ENCODE results near the gene CDKL4.
"Not testable (repeated sequence)": the region's sequence is repeated elsewhere in the genome, so short reads cannot be mapped to it uniquely, and the experiment has no call there.

CDKL4 gene

DNA sequence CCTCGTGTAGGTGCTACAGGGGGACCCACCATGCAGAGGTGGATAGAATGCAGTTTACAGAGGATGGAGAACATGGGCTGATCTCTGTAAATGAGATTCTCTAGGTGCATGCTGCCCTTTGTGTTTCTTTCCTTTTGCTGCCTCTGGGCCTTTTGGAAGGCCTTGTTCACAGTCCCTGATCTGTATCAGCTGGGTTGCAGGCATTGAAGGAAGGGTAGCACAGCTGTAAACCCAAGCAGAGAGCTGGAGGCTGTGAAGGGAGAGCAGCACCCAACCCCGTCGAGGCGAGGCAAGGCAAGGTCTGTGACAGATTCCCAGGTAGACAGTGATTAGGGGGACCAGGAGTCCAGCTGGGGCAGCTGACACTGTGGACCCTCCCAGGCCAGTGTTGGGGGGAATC lies 66.8 kb downstream of the CDKL4 start:
- no peak for DNase-seq

GRCh38 chr2:39175026-39175812 lies 68.6 kb downstream of the CDKL4 start:
- DNase-seq = no peak

- no peak for DNase-seq
Observed at GRCh38 chr2:39174022-39174421, 69.7 kb downstream of the CDKL4 start.

GRCh38 chr2:39172047-39172706 lies 71.6 kb downstream of the CDKL4 start:
- not testable (repeated sequence) for DNase-seq

DNA sequence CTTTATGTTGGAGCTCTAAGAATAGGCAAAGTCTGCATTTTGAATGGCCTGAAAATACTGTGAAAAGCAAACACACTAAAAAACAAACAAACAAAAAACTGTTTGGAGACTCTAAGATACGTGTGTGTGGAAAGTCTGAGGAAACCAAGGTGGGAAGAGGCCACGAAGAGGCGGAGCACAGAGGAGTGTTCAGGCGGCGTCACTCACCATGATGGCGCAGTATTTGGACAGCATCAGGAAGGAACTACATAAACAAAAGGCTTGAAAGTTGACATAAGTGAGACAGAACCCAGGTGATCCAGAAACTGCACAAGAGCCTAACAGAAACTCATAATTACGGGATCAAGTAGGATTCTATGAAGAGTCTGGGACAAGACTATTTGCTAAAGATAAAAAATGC lies 72.1 kb downstream of the CDKL4 start:
- no peak for DNase-seq

DNA sequence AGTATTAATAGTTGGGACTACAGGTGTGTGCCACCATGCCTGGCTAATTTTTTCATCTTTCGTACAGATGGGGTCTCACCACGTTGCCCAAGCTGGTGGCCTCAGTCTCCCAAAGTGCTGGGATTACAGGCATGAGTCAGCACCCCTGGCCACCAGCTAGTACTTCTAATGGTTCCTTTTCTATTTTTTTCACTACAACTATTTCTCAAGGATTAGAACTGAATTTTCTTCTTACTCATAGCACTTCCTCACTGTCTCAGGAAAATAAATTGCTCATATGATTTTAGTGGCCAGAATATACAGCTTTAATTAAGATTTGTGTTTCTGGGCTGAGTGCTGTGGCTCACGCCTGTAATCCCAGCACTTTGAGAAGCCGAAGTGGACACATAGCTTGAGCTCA lies 79.7 kb downstream of the CDKL4 start:
- no peak for DNase-seq

GRCh38 chr2:39160982-39161381 lies 82.8 kb downstream of the CDKL4 start:
- DNase-seq = no peak

DNA sequence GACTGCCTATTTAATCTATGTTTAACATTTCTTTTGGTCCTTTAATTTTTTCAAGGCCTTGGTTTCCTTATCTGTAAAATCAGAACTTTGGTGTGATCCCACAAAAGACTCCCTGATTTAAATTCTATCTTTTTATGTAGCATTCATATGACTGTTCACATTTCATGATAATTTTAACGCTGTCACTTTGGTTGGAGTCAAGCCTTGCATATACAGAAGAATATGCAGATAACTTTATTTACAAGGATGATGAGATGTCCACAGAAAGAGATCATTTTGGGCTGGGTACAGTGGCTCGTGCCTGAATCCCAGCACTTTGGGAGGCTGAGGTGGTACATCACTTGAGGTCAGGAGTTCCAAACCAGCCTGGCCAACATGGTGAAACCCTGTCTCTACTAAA lies 84.5 kb downstream of the CDKL4 start:
- no peak for DNase-seq

GRCh38 chr2:39158351-39158750 lies 85.4 kb downstream of the CDKL4 start:
- no peak for DNase-seq

- DNase-seq = no peak
Observed at GRCh38 chr2:39156846-39157245, 86.9 kb downstream of the CDKL4 start.

- no peak for DNase-seq
Observed at GRCh38 chr2:39156107-39156506, 87.7 kb downstream of the CDKL4 start.

DNA sequence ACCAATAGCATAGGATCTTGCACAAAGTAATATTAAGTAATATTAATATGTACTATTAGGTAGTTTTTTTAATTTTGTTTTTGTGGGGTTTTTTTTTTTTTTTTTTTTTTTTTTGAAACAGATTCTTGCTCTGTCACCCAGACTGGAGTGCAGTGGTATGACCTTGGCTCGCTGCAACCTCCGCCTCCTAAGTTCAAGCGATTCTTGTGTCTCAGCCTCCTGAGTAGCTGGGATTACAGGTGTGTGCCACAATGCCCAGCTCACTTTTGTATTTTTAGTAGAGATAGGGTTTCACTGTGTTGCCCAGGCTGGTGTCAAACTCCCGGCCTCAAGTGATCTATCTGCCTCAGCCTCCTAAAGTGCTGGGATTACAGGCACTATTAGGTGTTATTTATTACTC lies 88.2 kb downstream of the CDKL4 start:
- not testable (repeated sequence) for DNase-seq

- no peak for DNase-seq
Observed at GRCh38 chr2:39154944-39155343, 88.8 kb downstream of the CDKL4 start.

DNA sequence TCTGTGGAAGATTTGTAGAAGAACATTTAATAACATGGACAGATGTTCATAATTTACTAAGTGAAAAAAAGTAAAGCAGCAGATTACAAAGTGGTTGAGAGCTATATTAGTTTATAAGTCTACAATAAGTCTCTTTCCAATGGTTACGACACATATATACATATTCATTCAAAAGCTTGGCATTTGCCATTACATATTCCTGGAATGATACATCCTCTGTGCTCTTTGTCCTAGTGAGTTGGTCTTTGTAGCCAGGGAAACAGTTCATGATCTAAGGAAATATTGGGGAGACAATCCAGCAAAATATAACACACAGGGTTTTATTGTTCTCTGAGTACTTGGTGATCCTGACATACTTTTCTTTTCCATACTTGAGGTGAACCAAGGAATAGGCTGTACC lies 90.5 kb downstream of the CDKL4 start:
- no peak for DNase-seq

- no peak for DNase-seq
Observed at GRCh38 chr2:39152504-39152903, 91.3 kb downstream of the CDKL4 start.

DNA sequence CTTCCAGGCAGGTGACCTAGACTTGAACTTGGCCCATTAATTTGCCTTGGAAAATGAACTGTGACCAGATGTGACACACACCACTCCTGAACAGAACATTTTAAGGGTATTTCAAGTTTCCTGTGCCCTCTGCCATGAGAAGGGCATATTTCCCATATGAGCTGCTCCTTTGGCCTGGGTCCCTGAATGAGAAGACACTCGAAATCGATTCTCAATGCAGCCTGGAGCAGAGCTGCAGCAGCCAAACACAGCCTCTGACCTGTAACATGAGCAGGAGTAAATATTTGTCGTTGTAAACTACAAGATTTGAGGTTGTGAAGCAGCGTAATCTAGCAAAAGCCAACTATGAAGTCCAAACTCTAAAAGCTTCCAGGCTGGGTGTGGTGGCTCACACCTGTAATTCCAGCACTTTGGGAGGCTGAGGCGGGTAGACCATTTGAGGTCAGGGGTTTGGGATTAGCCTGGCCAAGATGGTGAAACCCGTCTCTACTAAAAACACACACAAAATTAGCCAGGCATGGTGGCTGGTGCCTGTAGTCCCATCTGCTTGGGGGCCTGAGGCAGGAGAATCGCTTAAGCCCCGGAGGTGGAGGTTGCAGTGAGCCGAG lies 92.8 kb downstream of the CDKL4 start:
- no peak for DNase-seq

DNA sequence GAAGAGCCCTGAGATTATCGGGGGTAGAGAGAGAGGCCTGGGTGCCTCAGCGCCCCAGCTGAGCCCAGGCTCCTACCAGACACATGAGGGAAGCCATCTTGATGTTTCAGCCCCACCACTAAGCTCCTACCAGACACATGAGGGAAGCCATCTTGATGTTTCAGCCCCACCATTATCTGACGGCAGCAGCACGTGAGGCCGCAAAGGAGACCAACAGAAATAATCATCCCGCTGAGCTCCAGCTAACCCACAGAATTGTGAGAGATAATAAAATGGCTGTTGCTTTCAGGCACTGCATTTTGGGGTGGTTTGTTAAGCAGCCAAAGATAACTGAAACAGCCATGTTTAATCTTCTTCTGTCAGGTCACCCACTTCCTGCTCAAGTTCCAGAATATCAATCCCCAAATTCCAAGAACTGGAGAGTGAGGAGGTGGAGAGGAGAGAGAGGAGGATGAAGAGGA lies 93.6 kb downstream of the CDKL4 start:
- DNase-seq = no peak

GRCh38 chr2:39146630-39147029 lies 97.1 kb downstream of the CDKL4 start:
- no peak for DNase-seq

- DNase-seq = no peak
Observed at GRCh38 chr2:39145906-39146421, 97.8 kb downstream of the CDKL4 start.

GRCh38 chr2:39144416-39144815 lies 99.4 kb downstream of the CDKL4 start:
- DNase-seq = no peak

GRCh38 chr2:39142904-39143605 lies 100.7 kb downstream of the CDKL4 start:
- DNase-seq = no peak

DNA sequence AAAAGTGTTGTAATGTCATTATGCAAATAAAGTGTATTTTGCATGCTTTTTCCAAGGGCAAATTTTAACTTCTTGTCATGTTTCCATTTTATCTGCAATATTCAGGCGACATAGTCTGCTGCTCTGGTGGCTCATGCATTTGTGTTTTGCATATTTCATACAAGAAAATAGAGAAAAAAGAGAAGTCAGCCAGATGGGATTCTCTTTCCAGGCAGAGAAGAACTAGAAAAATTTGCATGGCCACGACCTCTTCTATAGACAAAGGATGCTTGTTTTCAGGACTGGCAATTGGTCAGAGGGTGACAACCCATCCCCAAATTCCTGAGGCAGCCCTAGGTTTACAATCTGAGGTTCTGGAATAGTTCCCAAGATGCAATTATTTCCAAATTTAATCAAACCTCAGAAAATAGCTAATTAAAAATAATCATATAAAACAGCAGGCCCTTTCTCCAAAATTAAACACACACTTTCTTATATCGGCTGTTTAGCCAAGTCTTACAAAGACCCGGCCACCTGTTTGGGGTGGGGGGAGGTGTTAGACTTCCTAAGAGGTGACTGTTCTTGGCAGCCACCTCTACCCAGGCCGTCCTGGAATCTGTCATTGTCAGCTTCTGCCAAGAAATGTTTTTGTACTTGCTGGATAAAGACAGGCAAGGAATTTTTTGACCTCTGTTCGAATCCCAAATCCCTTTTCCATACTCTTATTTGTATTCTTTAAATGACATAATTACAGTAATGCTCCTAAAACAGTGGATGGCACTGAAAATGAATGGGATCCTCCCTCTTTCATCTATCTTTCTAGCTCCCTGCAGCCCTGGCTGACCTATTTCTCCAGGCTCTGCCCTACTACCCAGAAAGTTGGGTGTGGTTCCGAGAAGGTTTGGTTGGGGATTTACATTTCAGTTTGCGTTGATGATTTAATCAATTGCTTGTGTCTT lies 102.2 kb downstream of the CDKL4 start:
- no peak for DNase-seq

Data from activated CD4-positive, alpha-beta T cell treated with anti-CD3 and anti-CD28 coated beads for 1 hour (primary cell).